SK-N-DZ (cell line): ENCODE results near the gene ADAMTS2.

Experiments used
- DNase-seq: peaks from one replicate; pipeline ENCODE4 v3.0.0-alpha.2; 2015; ENCODE audit warnings: low spot score

ADAMTS2 gene

DNA sequence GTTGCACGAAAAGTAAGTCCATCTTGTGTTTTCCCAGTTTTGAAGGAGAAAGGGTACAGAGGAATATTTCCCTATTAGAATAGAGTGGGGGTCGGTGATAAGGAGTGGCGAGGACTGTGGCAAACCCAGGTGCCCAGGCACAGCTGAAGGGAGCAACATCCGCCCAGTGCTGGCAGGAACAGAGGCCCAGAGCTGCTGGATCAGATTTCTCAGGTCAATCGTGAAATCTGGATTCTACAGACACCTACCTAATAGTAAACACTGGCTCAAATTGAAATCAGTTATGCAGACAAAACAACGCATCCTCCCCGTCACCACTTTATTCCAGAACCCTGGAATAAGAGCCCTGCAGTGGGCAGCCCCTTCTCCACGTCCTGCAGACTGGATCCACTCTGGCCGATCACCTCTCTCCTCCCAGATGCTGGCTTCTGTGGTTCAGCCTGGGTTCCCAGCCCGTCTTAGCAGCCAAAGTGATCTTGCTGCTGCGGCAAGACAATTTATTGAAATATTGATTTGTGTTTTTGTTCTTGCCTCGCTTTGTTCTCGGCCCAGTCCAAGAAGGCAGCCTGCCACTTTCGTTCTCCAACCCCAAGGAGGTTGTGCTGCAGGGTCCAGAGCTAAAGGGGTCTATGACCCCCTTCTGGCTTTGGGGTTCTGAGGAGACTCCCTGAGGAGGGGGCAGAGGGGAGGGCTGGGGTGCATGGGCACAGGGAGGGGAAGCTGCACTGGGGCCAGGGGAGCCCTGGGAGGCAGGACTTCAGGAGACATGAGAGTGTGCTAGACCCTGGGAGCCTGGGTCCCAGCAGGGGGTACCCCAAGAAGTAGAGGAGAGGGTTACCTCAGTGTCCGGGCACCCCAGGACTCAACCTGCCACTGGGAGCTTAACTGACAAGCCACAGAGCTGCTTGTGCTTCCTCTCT lies 181.8 kb downstream of the ADAMTS2 start:
- no peak for DNase-seq

DNA sequence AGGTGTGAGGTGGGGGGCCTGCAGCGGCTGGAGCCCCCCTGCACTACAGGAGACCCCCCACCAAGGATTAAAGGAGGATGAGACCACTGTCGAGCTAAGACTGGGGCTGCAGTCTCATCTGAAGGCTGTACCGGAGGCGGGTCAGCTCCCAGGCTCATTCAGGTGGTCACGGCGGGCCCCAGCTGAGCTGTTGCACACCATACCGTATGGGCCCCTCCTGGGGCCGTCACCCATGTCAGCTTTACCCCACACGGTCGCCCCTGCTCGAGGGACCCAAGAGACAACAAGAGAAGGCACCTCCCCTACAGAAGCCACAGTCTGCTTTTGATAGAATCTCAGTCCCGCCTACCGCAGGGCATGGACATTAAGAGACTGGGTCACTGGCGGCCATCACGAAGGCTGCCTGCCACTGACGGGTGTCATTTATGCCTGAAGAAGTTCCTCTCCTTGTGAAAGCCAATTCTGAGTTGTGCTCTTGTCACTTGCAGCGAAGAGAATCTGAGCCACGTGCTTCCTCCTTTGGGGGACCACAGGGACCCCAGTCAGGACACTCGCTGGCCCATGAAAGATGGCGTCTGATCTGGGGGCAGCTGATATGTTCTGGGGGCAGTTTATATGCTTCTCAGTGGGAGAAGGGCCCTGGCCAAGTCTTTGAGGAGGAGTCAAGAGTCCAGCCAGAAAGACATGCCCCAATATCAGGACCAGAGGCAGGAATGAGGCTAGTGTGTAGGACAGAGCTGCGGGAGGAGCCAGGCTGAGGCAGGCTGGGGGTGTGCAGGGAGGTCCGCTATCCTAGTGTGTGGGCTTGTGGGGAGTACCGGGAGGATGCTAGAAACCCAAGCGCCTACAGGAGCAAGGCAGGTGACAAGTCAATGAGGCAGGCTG lies 182.7 kb downstream of the ADAMTS2 start:
- DNase-seq, result no peak

DNA sequence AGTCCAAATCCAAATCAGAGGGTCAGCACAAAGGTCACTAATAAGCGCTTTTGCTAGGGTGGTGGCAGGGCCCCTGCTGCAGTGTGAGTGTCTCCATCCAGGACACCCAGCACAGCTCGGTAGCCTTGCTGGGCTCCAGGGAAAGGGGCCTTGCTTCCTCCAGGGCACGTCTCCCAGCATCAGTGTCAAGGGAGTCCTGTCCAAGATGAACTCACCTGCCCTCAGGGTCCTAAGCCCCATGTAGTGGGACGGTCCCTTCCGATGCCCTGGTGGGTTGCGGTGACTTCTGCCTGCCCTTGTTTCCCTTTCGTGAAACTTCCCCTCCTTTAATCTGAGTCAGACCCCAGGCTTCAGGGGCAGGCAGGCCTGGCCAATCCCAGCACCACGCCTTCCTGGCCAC lies 183.4 kb downstream of the ADAMTS2 start:
- no peak for DNase-seq

DNA sequence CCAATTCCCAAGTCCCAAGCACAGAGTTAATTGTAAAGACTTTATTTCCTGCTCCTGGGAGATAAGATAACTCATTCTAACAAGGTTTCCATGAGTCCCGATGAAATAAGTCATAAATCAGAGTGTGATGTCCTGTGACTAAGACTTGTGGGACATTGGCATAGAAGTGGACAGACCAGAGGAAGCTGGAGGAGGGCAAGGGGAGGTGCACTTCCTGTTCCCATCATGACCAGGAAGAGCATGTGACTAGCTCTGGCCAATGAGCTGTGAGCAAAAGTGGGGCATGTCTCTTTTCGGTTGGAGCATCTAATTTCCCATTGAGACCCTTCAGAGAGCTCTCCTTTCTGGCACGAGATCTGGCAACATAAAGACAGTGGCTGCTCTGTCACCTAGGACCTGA lies 184.7 kb downstream of the ADAMTS2 start:
- no peak for DNase-seq

DNA sequence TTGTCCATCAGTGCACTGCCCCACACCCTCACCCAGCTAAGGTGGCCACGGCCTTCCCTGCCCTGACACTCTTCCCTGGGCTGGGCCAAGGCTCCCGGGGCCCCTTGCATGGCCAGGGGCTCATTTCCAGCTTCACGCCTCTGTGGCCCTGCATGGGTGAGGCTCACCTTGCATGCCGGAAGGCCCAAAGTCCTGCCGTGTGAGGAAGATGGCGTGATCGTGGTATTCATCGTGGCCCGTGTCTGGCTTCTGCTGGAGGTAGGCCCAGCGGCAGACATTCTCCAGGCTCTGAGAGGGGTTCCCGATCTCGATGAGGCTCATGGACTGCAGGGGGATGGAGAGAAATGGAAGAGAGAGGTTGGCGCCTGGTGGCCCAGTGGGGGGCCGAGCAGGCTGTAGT lies 186.7 kb downstream of the ADAMTS2 start:
- no peak for DNase-seq

GRCh38 chr5:179154991-179155955 lies 190.0 kb downstream of the ADAMTS2 start:
- no peak for DNase-seq

- no peak for DNase-seq
Measured at GRCh38 chr5:179154346-179154990, 190.8 kb downstream of the ADAMTS2 start.

DNA sequence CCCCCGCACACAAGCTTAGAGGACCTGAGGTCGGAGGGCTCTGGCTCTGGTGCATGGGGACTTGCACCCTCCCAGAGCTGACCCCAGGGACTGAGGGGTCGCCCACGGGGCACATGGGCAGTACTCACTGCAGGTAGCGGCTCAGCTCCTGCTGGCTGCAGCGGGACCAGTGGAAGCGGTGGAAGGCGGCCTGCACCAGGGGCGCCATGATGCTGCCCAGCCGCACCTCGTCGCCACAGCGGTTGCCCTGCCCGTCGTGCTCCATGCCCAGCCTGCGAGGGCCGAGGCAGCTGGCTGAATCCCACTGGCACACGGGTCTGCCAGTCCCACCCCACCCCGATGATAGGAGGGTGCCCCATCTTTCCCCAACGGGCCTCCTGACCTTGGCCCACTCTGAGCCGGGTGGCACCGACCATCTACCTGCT lies 191.3 kb downstream of the ADAMTS2 start:
- no peak for DNase-seq

GRCh38 chr5:179153341-179153901 lies 191.8 kb downstream of the ADAMTS2 start:
- no peak for DNase-seq

- no peak for DNase-seq
Measured at GRCh38 chr5:179152941-179153340, 192.3 kb downstream of the ADAMTS2 start.

DNA sequence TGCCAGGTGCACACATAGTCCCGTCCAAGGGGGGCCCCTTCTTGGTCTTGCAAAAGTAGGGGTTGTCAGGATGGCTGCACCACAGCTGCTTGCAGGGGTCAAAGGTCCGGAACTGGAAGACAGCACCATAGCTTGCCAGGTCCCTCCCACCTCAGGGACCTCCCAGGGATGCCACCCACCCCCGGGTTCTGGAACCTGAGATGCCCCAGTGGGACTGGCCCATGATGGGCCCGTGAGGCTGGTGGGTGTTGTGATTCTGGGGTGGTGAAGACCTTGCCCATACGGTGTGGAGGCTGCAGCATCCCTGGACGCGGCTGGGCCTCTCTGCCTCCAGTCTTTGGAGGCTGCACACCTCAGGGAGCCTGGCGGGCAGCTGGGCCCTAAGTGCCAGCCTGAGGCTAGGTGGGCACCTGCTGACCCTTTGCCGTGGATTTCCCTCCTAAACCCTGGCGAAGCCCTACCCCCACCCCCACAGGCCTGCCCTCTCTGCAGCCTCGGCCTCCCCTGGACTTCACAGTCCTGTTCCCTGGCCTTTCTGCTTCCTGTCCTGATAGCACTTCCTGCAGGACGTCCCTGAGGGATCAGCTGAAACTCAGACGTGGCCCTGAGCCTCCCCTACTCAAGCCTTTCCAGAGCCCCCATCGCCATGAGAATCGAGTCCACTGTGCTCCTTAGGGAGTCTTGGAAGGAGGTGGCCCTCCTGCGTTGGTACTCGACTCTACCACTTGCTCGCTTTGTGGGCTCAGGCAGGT lies 192.9 kb downstream of the ADAMTS2 start:
- DNase-seq, result no peak

- no peak for DNase-seq
Measured at GRCh38 chr5:179151286-179152118, 193.8 kb downstream of the ADAMTS2 start.

- DNase-seq, result no peak
Measured at GRCh38 chr5:179150011-179150410, 195.2 kb downstream of the ADAMTS2 start.

DNA sequence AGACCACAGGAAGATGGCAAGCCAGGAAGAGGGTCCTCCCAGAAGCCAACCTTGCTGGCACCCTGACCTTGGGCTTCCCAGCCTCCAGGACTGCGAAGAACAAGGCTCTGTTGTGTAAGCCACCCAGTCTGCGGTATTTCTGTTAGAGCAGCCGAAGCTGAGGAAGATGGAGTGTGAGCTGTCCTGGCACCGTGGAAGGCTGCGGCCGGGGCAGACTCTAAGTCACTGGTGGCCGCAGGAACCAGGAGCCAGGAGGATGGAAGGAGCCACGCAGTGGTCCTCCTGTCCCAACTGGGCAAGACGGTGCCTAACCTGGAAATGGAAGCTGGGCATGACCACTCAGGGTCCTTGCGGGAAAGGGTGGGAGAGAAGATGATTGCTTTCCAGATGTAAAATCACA lies 196.0 kb downstream of the ADAMTS2 start:
- DNase-seq, result no peak

DNA sequence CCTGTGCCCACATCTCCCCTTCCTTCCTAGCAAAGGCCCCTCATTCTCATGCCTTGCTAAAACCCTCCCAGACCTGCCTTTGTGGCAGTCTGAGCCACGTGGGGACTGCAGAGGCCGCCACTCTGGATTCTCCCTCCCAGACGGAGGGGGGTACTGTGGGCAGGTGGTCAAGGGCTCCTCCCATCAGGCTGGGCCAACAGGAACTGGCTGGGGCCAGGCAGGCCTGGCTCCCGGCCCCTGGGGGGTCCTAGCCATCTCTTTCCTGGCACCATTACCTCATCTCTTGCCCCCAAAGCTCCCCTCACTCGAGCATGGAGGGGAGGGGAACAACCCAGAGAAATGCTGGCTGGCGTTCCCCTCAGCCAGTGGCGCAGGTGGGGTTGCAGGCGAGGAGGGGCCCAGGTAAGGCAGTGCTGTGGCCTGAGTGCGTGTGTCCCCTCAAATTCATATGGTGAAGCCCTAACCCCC lies 196.5 kb downstream of the ADAMTS2 start:
- no peak for DNase-seq

GRCh38 chr5:179147991-179148702 lies 197.1 kb downstream of the ADAMTS2 start:
- DNase-seq, result no peak

DNA sequence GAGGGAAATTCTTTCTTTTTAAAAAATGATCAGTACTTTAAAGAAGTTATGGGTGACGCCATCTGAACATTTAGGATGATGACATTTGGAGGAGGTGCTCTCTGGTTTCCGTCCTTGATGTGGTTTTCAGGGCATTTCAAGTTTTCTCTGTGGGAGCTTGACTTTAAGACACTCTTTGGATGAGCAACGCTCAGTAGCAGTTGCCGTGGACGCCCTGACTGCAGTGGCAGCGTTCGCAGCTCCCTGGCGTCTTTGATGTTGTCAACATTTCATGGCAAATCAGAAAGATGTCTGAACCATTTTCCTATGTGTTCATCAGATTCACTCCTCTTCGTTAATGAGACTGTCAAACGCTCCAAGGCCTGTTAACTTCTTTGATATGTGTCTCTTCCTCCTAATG lies 199.0 kb downstream of the ADAMTS2 start:
- DNase-seq, result no peak

DNA sequence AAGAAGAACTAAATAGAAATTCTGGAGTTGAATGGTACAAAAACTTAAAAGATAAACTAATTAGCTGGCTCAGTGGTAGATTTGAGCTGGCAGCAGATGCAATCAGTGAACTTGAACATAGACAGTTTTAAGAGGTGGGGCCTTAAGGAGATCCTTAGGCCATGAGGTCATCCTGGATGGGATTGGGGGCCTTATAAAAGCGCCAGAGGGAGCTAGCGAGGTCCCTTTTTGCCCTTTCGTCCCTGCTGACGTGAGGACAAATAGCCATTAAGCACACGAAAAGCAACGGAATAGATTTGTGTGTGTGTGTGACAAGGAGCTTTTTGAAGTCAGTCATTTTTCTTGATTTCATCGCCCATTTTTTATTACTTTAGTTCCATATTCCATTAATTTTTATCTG lies 201.8 kb downstream of the ADAMTS2 start:
- DNase-seq, result peak; percentile 54
